Small intestine (tissue), 7 donors: ENCODE results near the gene MUC6. TPM values are rescaled to one million over a fixed set of nuclear protein-coding genes. Genes with fewer than 3 reads are reported as not detected.
A peak's percentile ranks its signal among the peaks of the same experiment; 100 is the strongest.

Experiments used
- DNase-seq, 2 donors: peaks; one replicate each; pipeline versions ENCODE4 v3.0.0 to v3.0.0-alpha.2; 2013
- FAIRE-seq: peaks from 2 replicates; lab custom pipeline; 2012; peaks lifted over from hg19 to GRCh38; lab: Jason Lieb, UNC
- H3K27ac ChIP-seq, 3 donors: one replicate each; pipeline ENCODE4 v1.5.1; 2013; ENCODE audit warnings: low read length in 2 of 3, mild to moderate bottlenecking in 2 of 3, control low read depth in 1 of 3, inconsistent platforms in 1 of 3, low read depth in 1 of 3, moderate library complexity in 1 of 3
- H3K27me3 ChIP-seq, 3 donors: one replicate each; pipeline ENCODE4 v1.6.1; 2013; ENCODE audit warnings: low read length in 3 of 3, inconsistent platforms in 1 of 3; ENCODE audit not compliant: control insufficient read depth in 3 of 3, insufficient read depth in 3 of 3
- H3K36me3 ChIP-seq, 3 donors: one replicate each; pipeline ENCODE4 v1.6.1; 2013; ENCODE audit warnings: low read length in 3 of 3, inconsistent platforms in 1 of 3, low read depth in 1 of 3, mild to moderate bottlenecking in 1 of 3, moderate library complexity in 1 of 3; ENCODE audit not compliant: control insufficient read depth in 3 of 3, insufficient read depth in 2 of 3
- H3K4me1 ChIP-seq, 3 donors: one replicate each; pipeline ENCODE4 v1.6.1; 2013; ENCODE audit warnings: low read length in 2 of 3, inconsistent platforms in 1 of 3, low read depth in 1 of 3, mild to moderate bottlenecking in 1 of 3, moderate library complexity in 1 of 3; ENCODE audit not compliant: control insufficient read depth in 3 of 3, insufficient read depth in 2 of 3
- H3K4me3 ChIP-seq, 3 donors: one replicate each; pipeline ENCODE4 v1.5.1; 2013; ENCODE audit warnings: low read length in 3 of 3, control low read depth in 1 of 3, inconsistent platforms in 1 of 3, low read depth in 1 of 3, mild to moderate bottlenecking in 1 of 3, moderate library complexity in 1 of 3
- H3K9me3 ChIP-seq, 2 donors: one replicate each; pipeline ENCODE4 v1.6.1; 2013; ENCODE audit warnings: low read depth in 1 of 2, low read length in 1 of 2; ENCODE audit not compliant: control insufficient read depth in 2 of 2, insufficient read depth in 1 of 2
- WGBS, 3 donors: extraction: QIAGEN DNeasy Blood & Tissue Kit; methylation state at CpG; one replicate each; pipeline ENCODE4 v1.1.7; 2013; 5-methylcytosine and 5-hydroxymethylcytosine counted together
- polyA plus RNA-seq, 4 donors: library from polyadenylated mRNA; stranded (reverse) in 3 of 4; unstranded in 1 of 4; fragments of 200-250 nt in 3 of 4; fragments of 120-200 nt in 1 of 4; gene quantifications; one replicate each; pipeline versions ENCODE4 v1.2.1 to v1.2.3, GENCODE V29; 2013
- donor health status: healthy with polysubstance abuse.
- donor health status: control.
- donor health status: control.
- donor health status: Bipolar disorder and iron deficiency.
- donor health status: healthy.

Gene MUC6
- polyA plus RNA-seq, 4 donors: 0.09 to 0.34 (median 0.22) TPM; not detected in 1

DNA sequence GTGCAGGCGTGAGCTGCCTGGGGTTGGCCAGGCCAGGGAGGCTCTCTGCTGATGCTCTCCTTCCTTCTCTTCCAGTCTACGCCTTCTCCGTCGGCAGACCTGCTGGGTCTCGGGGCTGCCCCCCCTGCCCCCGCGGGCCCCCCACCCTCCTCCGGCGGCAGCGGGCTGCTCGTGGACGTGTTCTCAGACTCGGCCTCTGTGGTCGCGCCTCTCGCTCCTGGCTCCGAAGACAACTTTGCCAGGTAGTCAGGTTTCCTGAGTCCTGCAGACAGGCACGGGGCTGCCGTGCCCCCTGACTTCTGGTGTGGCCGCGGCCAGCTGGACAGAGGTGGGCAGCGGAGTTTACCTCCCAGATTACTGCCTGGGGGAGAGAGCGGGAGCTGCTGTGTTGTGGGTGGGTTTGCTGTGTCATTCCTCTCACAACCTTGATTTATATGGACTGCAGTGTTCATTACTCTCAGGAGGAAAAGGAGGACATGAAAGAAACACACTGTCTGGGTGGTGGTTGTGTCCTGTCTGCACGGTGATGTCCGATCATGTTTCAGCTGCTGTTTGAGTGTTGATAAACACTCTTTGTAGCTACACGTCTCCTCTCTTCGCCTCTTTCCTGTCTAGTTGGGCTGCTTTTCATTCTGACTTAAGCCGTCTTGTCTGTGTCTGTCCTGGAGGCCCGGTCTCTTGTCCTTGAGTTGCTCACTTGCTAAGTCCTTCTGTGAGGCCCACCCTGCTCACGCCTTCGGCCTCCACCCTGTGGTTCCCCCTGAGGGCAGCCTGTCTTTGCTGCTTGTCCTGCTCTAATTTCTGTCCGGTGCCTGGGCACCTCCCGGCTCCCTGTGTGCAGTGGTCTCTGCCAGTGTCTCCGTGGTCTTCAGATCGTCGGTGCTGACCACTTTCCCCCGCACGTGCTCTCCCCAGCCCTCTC lies 35.9 kb downstream of the MUC6 start:
- no peaks in the 10 kb centered on the region for H3K9me3 ChIP-seq
- no peaks in the 10 kb centered on the region for H3K4me1 ChIP-seq
- H3K4me3 ChIP-seq: no peak overlapping the region
- 87 to 95% (median 94%) methylated on average over 38 of the region's 38 CpGs for WGBS, 3 donors
- no peak overlapping the region for H3K27ac ChIP-seq
- DNase-seq (no peak), FAIRE-seq (no peak)
- H3K36me3 ChIP-seq: peaks cover 5 to 86% (median 7%) of the 10 kb centered on the region in 3 donors
- H3K27me3 ChIP-seq: no peaks in the 10 kb centered on the region

DNA sequence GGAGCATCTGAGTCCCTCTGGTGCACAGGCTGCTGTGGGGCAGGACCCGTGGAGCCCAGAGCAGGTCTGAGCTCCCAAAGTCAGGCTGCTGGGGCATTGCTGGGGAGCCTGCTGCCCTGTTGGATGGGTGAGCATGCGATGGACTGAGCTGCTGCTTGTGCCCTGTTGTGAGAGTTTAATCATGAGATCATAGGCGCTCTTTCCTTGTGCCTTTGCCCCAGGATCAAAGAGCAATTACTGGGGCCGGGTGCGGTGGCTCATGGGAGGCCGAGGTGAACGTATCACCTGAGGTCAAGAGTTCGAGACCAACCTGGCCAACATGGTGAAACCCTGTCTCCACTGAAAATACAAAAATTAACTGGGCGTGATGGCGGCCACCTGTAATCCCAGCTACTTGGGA lies 37.5 kb downstream of the MUC6 start:
- FAIRE-seq (no peak), DNase-seq (peak; percentile 50 to 86)
- Histone ChIP-seq H3K27ac (no peak overlapping the region), H3K27me3 (no peaks in the 10 kb centered on the region), H3K4me3 (no peak overlapping the region), H3K36me3 (peaks cover 3 to 85% (median 8%) of the 10 kb centered on the region in 3 donors), H3K4me1 (no peaks in the 10 kb centered on the region), H3K9me3 (no peaks in the 10 kb centered on the region)
- WGBS, 3 donors: 49 to 80% (median 54%) methylated on average over 10 of the region's 10 CpGs

GRCh38 chr11:997907-998306 lies 38.6 kb downstream of the MUC6 start:
- no peak overlapping the region for H3K4me3 ChIP-seq
- no peak for FAIRE-seq
- H3K36me3 ChIP-seq: peaks cover 8 to 88% (median 15%) of the 10 kb centered on the region in 3 donors
- H3K4me1 ChIP-seq: no peaks in the 10 kb centered on the region
- no peaks in the 10 kb centered on the region for H3K9me3 ChIP-seq
- H3K27me3 ChIP-seq: no peaks in the 10 kb centered on the region
- WGBS, 3 donors: 91 to 98% (median 93%) methylated on average over 14 of the region's 14 CpGs
- no peak overlapping the region for H3K27ac ChIP-seq
- DNase-seq: no peak

- peaks cover 9 to 88% (median 21%) of the 10 kb centered on the region in 3 donors for H3K36me3 ChIP-seq
- DNase-seq: no peak
- no peaks in the 10 kb centered on the region for H3K27me3 ChIP-seq
- WGBS, 3 donors: 81 to 96% (median 93%) methylated on average over 10 of the region's 10 CpGs
- no peak for FAIRE-seq
- no peak overlapping the region for H3K27ac ChIP-seq
- H3K4me3 ChIP-seq: no peak overlapping the region
- H3K4me1 ChIP-seq: no peaks in the 10 kb centered on the region
- H3K9me3 ChIP-seq: no peaks in the 10 kb centered on the region
Measured at GRCh38 chr11:996681-997080, 39.8 kb downstream of the MUC6 start.

DNA sequence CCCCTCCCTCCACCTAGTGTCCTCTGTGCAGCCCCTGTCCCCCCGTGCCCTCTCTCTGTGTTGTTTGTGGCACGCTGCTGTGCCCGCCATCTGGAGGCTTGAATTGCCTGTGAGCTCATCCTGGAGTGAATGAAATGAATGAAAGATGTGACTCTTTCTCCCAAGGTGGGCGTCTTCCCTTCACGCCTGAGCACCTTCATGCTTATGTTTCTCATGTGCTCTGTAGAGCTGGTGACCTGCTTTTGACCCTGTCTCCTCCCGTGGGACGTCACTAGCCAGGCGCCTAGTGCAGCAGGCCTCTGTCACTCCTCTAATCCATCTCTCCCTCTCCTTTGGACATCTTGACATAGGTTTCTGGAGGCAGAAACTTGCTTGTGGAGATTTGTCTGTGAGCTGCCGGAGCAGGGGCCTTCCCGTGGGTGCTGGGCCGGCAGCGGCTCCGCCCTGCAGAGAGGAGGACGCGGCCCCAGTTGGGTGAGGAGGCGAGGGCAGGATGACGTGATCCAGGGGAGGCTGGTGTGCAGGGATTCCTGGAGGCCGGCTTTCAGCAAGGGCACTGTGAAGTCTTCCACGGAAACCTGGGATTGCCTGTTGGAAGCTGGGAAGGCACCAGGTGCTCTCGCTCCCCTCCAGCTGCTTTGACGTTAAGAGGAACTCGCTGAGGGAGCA lies 40.6 kb downstream of the MUC6 start:
- H3K9me3 ChIP-seq: no peaks in the 10 kb centered on the region
- WGBS, 3 donors: 80 to 85% (median 83%) methylated on average over 22 of the region's 22 CpGs
- no peak overlapping the region for H3K4me3 ChIP-seq
- DNase-seq: no peak
- no peak for FAIRE-seq
- H3K36me3 ChIP-seq: peaks cover 10 to 88% (median 24%) of the 10 kb centered on the region in 3 donors
- no peak overlapping the region for H3K27ac ChIP-seq
- H3K4me1 ChIP-seq: no peaks in the 10 kb centered on the region
- H3K27me3 ChIP-seq: no peaks in the 10 kb centered on the region

DNA sequence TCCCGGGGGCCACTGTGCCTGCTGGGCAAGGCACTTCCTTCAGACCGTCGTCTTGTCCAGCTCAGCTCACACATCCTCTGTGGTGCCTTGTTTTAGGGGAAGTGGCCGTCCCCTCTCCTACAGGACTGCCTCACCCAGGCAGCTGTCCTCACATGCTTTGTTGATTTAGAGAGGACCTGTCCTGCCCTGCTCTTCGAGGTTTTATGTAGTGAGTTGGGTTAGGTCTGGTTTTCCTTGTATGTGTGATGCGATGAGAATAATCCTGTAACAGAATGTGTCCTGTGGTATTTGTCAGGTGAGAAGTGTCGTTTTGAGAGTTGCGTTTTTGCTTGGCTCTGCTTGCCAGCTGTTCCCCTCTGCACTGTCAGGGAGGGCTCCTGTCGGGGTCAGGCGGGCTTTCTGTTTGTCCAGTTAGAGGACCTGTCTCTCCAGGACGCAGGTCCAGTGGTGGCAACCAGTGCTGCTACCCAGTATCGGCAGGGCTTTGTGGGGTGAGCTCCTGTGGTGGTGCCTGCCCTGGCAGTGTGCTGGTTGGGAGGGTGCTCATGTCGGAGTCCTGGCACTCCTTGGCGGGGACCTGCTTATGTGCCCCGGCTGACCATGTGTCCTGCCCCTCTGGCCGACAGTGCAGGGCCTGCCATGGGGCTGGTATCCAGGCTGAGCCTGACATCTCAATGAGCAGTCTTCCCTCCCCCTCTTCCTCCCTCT lies 41.3 kb downstream of the MUC6 start:
- no peaks in the 10 kb centered on the region for H3K9me3 ChIP-seq
- DNase-seq (no peak), FAIRE-seq (no peak)
- H3K36me3 ChIP-seq: peaks cover 12 to 87% (median 20%) of the 10 kb centered on the region in 3 donors
- H3K4me3 ChIP-seq: no peak overlapping the region
- H3K27me3 ChIP-seq: no peaks in the 10 kb centered on the region
- no peaks in the 10 kb centered on the region for H3K4me1 ChIP-seq
- no peak overlapping the region for H3K27ac ChIP-seq
- 83 to 90% (median 85%) methylated on average over 15 to 16 of the region's 16 CpGs for WGBS, 3 donors

DNA sequence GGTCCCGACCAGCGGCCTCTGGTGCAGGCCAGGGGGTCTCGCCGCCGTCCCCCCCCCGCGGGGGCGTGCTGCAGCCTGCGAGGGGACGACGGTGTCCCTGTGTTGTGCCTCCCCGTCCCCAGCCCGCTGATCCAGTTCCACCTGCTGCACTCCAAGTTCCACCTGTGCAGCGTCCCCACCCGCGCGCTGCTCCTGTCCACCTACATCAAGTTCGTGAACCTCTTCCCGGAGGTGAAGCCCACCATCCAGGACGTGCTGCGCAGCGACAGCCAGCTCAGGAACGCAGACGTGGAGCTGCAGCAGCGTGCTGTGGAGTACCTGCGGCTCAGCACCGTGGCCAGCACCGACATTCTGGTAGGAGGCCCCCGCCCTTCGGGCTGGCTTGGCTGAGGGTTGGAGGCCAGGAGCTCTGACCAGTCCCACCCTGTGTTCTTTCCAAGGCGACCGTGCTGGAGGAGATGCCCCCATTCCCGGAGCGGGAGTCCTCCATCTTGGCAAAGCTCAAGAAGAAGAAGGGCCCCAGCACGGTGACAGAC lies 42.8 kb downstream of the MUC6 start:
- Histone ChIP-seq H3K4me3 (no peak overlapping the region), H3K4me1 (no peaks in the 10 kb centered on the region), H3K9me3 (no peaks in the 10 kb centered on the region), H3K27ac (no peak overlapping the region), H3K36me3 (peaks cover 19 to 91% (median 29%) of the 10 kb centered on the region in 3 donors), H3K27me3 (no peaks in the 10 kb centered on the region)
- 93 to 97% (median 94%) methylated on average over 34 to 35 of the region's 35 CpGs for WGBS, 3 donors
- FAIRE-seq (no peak), DNase-seq (no peak)

DNA sequence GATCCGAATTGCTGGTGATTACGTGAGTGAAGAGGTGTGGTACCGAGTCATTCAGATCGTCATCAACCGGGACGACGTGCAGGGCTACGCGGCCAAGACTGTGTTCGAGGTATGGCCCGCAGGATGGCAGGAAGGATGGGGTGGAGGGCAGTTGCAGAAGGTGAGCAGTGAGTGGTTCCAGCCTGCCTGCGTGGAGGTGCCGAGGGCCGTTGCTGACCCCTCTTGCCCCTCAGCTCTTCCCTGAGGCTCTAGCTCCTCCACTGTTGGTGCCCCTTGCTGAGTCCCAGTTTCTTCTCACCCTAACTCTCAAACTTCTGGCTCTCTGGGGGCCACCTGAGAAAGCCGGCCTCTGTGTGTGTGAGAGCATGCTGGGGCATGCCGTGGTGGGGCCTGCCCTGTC lies 43.9 kb downstream of the MUC6 start:
- Histone ChIP-seq H3K27ac (no peak overlapping the region), H3K36me3 (peaks cover 19 to 96% (median 33%) of the 10 kb centered on the region in 3 donors), H3K4me1 (no peaks in the 10 kb centered on the region), H3K9me3 (no peaks in the 10 kb centered on the region), H3K4me3 (no peak overlapping the region), H3K27me3 (no peaks in the 10 kb centered on the region)
- DNase-seq (no peak), FAIRE-seq (no peak)
- 91 to 95% (median 94%) methylated on average over 16 of the region's 16 CpGs for WGBS, 3 donors
